ENCODE data around the gene SPAG9.

SPAG9 gene

DNA sequence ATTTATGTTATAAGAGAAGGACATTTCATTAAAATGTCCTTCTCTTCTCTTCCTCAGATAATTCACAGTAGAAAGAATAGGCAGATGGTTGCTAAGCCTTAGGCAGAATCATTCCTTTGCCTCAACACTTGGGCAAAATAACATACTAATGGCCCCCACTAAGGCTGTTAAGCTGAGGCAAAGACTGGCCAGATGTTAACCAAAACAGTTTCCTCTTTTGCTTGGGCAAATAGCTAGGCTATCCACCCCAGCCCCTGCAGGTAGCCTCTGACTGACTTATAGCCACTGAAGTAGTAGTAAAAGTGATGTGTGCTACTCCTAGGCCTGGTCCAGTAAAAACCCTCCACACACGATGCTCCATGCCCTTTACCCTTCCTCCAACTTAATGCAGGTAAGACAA is 55.2 kb downstream of the SPAG9 start:
- TF ChIP-seq, protein P1, sequence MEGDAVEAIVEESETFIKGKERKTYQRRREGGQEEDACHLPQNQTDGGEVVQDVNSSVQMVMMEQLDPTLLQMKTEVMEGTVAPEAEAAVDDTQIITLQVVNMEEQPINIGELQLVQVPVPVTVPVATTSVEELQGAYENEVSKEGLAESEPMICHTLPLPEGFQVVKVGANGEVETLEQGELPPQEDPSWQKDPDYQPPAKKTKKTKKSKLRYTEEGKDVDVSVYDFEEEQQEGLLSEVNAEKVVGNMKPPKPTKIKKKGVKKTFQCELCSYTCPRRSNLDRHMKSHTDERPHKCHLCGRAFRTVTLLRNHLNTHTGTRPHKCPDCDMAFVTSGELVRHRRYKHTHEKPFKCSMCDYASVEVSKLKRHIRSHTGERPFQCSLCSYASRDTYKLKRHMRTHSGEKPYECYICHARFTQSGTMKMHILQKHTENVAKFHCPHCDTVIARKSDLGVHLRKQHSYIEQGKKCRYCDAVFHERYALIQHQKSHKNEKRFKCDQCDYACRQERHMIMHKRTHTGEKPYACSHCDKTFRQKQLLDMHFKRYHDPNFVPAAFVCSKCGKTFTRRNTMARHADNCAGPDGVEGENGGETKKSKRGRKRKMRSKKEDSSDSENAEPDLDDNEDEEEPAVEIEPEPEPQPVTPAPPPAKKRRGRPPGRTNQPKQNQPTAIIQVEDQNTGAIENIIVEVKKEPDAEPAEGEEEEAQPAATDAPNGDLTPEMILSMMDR (IDR thresholded peaks at IDR 0.05; ENCODE audit: unreplicated experiment in 3 of 3), result no peak
- H3K4me1 Mint-ChIP-seq, result no peaks in the 10 kb centered on the region
- no peak overlapping the region for H3K27ac Mint-ChIP-seq
- H3K4me3 Mint-ChIP-seq, result no peak overlapping the region
- H3K36me3 Mint-ChIP-seq (ENCODE audit: low read depth), result peaks cover 7% of the 10 kb centered on the region
- no peaks in the 10 kb centered on the region for H3K27me3 Mint-ChIP-seq (ENCODE audit: low read depth)
- no peaks in the 10 kb centered on the region for H3K9me3 Mint-ChIP-seq

- peaks cover 7% of the 10 kb centered on the region for H3K36me3 Mint-ChIP-seq (ENCODE audit: low read depth)
- H3K27me3 Mint-ChIP-seq (ENCODE audit: low read depth), result peaks cover 3% of the 10 kb centered on the region
- TF ChIP-seq, protein P1 (IDR thresholded peaks at IDR 0.05; ENCODE audit: unreplicated experiment in 3 of 3), result no peak
- peaks cover 7% of the 10 kb centered on the region for H3K4me1 Mint-ChIP-seq
- H3K9me3 Mint-ChIP-seq, result no peaks in the 10 kb centered on the region
- no peak overlapping the region for H3K4me3 Mint-ChIP-seq
- H3K27ac Mint-ChIP-seq, result no peak overlapping the region
Observed at GRCh38 chr17:51064061-51064735, 56.5 kb downstream of the SPAG9 start.

GRCh38 chr17:51060396-51060795 is 60.3 kb downstream of the SPAG9 start:
- Mint-ChIP-seq H3K9me3 (no peaks in the 10 kb centered on the region), H3K4me3 (no peak overlapping the region), H3K27ac (no peak overlapping the region), H3K36me3 (ENCODE audit: low read depth) (peaks cover 7% of the 10 kb centered on the region), H3K27me3 (ENCODE audit: low read depth) (peaks cover 3% of the 10 kb centered on the region), H3K4me1 (peaks cover 26% of the 10 kb centered on the region)
- TF ChIP-seq, protein P1 (IDR thresholded peaks at IDR 0.05; ENCODE audit: unreplicated experiment in 3 of 3), result no peak

DNA sequence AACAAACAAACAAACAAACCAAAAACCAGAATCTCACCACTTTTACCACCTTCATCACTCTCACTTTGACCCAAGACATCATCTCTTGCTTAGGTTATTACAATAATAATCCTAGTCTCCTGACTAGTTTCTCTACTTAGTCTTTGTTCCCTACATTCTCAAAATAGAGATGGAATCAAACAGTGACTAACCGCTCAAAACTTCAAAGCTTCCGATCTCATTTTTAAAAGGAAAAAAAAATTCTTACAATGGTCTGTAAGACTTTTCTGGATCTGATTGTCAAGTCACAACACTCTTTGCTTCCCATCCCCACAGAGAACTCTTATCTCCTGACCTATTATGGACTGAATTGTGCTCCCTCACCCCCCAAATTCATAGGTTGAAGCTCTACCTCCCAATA is 60.9 kb downstream of the SPAG9 start:
- peak overlapping the region in 1 of 3 experiments; percentile 45 for H3K27ac Mint-ChIP-seq
- TF ChIP-seq, protein P1 (IDR thresholded peaks at IDR 0.05; ENCODE audit: unreplicated experiment in 3 of 3), result no peak
- H3K9me3 Mint-ChIP-seq, result no peaks in the 10 kb centered on the region
- no peak overlapping the region for H3K4me3 Mint-ChIP-seq
- H3K36me3 Mint-ChIP-seq (ENCODE audit: low read depth), result peaks cover 7% of the 10 kb centered on the region
- H3K27me3 Mint-ChIP-seq (ENCODE audit: low read depth), result peaks cover 3% of the 10 kb centered on the region
- H3K4me1 Mint-ChIP-seq, result peaks cover 28% of the 10 kb centered on the region

- H3K36me3 Mint-ChIP-seq (ENCODE audit: low read depth), result no peaks in the 10 kb centered on the region
- peaks cover 28% of the 10 kb centered on the region for H3K4me1 Mint-ChIP-seq
- H3K4me3 Mint-ChIP-seq, result no peak overlapping the region
- peak overlapping the region; percentile 68 to 90 (median 83) for H3K27ac Mint-ChIP-seq
- no peaks in the 10 kb centered on the region for H3K9me3 Mint-ChIP-seq
- TF ChIP-seq, protein P1 (IDR thresholded peaks at IDR 0.05; ENCODE audit: unreplicated experiment in 3 of 3), result no peak
- peaks cover 3% of the 10 kb centered on the region for H3K27me3 Mint-ChIP-seq (ENCODE audit: low read depth)
Observed at GRCh38 chr17:51057534-51057933, 63.1 kb downstream of the SPAG9 start.

Data from nephron (organoid).